8988T (cell line): ENCODE measurements around the gene MROH2B.

Experiments used
- DNase-seq: peaks from one replicate; pipeline ENCODE4 v3.0.0; 2011

Gene MROH2B

GRCh38 chr5:41012318-41012717 is 58.8 kb downstream of the MROH2B start:
- DNase-seq, result no peak

GRCh38 chr5:41010572-41010971 is 60.6 kb downstream of the MROH2B start:
- no peak for DNase-seq

- DNase-seq, result no peak
These were observed 61.9 kb downstream of the MROH2B start for GRCh38 chr5:41009232-41009631.

- no peak for DNase-seq
These were observed 66.2 kb downstream of the MROH2B start for GRCh38 chr5:41004931-41005330.

- DNase-seq, result no peak
These were observed 67.3 kb downstream of the MROH2B start for GRCh38 chr5:41003670-41004376.

DNA sequence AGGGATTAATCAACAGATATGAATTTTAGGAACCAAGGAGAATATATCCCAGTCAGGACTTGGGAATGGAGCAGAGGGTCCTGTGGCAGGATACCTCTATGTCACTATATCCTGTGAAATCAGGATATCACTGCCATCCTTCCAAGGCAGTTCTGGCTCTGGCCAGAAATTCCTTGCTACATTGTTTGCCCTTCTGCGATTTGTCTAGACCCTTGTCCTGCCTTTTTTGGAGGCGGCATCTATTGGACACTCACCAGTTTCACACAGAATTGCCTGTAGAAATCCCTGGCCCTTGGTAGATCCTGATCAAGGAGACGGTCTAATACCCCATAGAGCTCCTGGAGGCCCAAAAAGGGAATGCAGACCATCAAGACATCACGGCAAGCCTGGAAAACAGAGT is 71.2 kb downstream of the MROH2B start:
- no peak for DNase-seq

- no peak for DNase-seq
These were observed 72.0 kb downstream of the MROH2B start for GRCh38 chr5:40999142-40999541.

GRCh38 chr5:40995801-40996586 is 75.1 kb downstream of the MROH2B start:
- no peak for DNase-seq

- no peak for DNase-seq
These were observed 79.1 kb downstream of the MROH2B start for GRCh38 chr5:40991981-40992559.

DNA sequence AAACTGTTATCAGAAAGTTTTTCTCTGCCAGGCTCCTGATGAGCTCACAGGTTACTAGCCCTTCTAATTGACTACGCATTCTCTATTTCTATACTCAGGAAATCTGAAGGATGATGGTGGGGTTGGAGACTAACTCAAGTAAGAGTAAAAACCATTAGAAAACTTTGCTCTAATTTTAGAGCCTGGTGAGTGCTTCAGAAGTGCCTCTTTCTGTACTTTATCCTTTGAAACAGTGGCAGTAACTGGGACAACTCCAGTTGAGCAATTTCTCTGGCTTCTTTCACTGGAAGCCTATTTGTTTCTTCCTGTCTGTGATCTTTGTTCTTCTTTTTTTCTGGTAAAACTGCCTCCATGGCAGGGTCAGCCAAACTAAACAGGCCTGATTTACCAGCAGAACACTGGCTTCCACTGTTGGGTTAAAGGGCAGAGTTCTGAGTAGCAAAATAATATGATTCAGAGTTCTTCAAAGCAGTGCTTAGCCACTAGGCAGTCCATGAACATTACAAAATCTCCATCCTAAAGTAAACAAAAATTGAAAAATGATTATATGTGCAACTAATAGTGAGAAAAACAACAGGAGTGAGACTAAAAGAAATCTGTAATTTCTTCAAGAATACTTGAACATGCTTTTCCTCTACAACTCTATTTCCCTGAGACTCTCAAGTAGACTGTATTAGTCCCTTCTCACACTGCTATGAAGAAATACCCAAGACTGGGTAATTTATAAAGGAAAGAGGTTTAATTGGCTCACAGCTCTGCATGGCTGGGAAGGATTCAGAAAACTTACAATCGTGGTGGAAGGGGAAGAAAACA is 79.8 kb downstream of the MROH2B start:
- no peak for DNase-seq

DNA sequence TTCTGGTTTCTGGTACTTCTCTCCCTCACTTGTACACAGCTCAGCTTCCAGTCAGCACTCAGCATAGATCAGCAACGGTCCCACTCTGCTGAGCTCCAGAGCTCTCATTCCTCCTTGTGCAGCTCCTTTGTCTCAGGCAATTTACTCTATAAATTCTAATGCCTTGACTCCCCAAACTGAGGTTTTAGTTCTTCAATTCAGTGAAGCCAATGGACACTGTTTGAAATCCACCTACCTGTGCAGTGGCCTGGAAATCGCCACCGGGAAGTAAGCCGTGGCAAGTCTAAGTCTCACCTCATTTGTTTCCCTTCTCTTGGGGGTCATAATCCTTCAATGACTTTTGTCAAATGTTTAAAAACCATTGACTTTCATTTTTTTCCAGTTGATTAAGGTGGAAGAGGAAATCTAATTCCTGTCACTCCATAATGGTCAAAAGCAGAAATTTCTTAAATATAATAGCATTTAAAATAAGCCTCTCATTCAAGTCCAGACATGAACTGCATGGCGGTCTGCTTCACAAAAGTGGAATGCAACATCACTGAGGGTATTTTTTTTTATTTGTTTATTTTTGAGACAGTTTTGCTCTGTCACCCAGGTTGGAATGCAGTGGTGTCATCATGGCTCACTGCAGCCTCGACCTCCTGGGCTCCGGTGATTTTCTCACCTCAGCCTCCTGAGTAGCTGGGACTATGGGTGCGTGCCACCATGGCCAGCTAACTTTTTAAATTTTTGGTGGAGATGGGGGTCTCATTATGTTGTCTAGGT is 82.2 kb downstream of the MROH2B start:
- DNase-seq, result no peak

GRCh38 chr5:40987349-40987748 is 83.8 kb downstream of the MROH2B start:
- no peak for DNase-seq

- no peak for DNase-seq
These were observed 84.5 kb downstream of the MROH2B start for GRCh38 chr5:40986666-40987065.

GRCh38 chr5:40985501-40985900 is 85.6 kb downstream of the MROH2B start:
- no peak for DNase-seq

GRCh38 chr5:40984884-40985283 is 86.3 kb downstream of the MROH2B start:
- no peak for DNase-seq

DNA sequence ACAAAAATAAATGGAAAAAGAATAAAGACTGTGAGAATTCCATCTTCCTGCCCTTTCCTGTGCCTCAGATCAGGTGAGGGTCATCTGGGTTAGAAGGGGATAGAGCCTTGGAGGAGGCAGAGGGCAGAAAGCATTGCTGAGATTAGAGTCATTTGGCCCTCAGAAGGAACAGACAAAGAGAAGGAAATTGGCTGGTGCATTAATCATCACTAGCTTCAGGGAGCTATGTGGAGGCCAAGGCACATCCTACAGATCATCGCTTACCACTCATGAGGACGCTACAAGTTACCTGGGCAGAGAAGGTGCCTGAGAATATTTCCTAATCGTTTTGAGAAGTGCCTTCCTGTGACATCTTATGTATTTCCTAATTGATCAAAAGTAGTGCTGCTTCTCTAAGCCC is 87.4 kb downstream of the MROH2B start:
- no peak for DNase-seq

GRCh38 chr5:40981420-40981819 is 89.7 kb downstream of the MROH2B start:
- no peak for DNase-seq

DNA sequence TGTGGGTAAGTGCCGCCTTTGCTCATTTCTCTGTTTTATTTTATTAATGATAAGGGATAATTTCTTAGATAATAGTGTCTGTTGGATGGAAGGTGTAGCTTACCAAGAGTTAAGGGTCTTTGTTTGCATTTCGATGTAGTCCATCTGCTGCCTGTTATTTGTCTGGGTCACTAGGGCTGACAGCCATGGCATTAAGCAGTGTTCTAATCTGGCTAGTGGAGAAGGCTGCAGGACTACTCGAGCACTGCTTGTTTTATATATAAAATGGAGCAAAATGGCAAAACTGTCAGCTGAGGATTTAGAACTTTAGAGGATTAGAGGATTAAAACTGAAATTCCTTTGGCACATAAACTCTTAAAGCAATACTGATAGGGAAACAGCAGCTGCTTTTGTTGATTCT is 94.3 kb downstream of the MROH2B start:
- DNase-seq, result no peak

- DNase-seq, result no peak
These were observed 95.1 kb downstream of the MROH2B start for GRCh38 chr5:40976041-40976440.

DNA sequence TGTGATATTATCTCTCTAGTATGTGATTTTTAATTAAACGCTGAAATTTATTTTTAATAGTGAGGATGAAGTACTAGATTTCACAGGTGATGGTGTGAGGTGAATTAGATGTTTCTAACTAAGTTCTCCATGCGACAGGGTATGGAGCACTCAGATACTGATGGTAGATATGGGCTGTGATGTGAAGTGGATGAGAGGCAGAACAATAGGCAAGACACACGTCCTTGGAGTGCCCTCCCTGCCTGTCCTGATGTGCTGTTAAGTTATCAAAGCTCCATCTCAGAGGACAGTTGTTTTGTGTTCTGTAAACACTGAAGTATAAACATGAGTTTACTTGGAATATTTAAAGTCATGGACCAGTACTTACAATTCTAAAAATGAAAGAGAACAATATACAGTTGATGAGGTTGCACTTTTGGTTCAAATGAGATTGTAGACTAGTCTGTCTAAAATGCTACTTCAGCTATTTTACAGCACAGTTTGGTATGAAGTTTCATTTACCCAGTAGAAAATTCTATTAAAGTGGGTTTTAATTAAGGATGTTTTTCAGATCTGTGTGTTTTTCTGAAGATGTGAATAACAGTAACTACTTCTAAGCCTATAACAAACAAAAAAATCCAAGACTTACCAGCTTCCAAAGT is 97.7 kb downstream of the MROH2B start:
- no peak for DNase-seq

DNA sequence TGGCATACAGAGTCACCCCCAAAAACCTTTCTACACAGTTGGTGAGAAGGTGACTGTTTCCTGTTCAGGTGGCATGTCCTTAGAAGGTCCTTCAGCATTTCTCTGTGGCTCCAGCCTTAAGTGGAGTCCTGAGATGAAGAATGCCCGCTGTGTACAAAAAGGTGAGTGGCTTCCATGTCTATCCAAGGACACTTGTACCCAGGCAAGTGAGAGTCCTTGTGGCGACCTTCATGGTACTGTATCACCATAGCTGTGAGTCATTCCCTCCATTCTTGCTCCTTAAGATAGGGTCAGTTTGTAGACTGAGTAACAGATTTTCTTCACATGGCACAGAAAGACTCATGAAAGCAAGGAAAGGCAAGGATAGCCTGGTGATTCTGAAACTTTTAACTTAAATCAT is 98.7 kb downstream of the MROH2B start:
- DNase-seq, result no peak
